Measurements from ENCODE around the gene UTP18. TPM values are rescaled to one million over a fixed set of nuclear protein-coding genes. Genes with fewer than 3 reads are reported as not detected.

UTP18 gene
- total and polyA plus RNA-seq, 10 of the 15 experiments (the other 5 are each of a cell fraction or from before 2014, with no cell fraction given): 31.0 to 111 (median 58.8) TPM

GRCh38 chr17:51260237-51261023 is at the start of gene UTP18 (continued):
- TF ChIP-seq ZNF384 (IDR thresholded peaks at IDR 0.05; ENCODE audit: borderline replicate concordance, low read depth, low read length) (no peak), ZNF217 (IDR thresholded peaks at IDR 0.05) (0 out of 2 replicates have a peak, but pooled peaks have one; percentile 18), IRF3 (IDR thresholded peaks at IDR 0.05) (no peak), LARP7 (IDR thresholded peaks at IDR 0.05) (peak; percentile 97), WRNIP1 (IDR thresholded peaks at IDR 0.05; ENCODE audit: borderline replicate concordance, low read depth, low read length) (no peak), CUX1 (IDR thresholded peaks at IDR 0.05; ENCODE audit: insufficient replicate concordance, low read depth, low read length) (no peak), CBX3 (IDR thresholded peaks at IDR 0.05; ENCODE audit: borderline replicate concordance, low read depth) (no peak), SPI1 (IDR thresholded peaks at IDR 0.05; ENCODE audit: borderline replicate concordance, insufficient read depth, low read depth, low read length) (no peak), CBX5 (IDR thresholded peaks at IDR 0.05; ENCODE audit: low read depth) (no peak), ZBTB33 (IDR thresholded peaks at IDR 0.05) (no peak), USF1 (IDR thresholded peaks at IDR 0.05; ENCODE audit: borderline replicate concordance, extremely low read length, insufficient read depth, low read depth, low read length) (peak; percentile 94), ZNF687 (IDR thresholded peaks at IDR 0.05) (peak; percentile 85), STAT1 (conservative IDR thresholded peaks at IDR 0.05) (peak; percentile 88; the same call in 1 of the 2 replicates), MXI1 (IDR thresholded peaks at IDR 0.05; ENCODE audit: low read depth, low read length) (peak; percentile 41; the same call in 1 of the 2 replicates), SRF (IDR thresholded peaks at IDR 0.05; ENCODE audit: low read depth in 2 of 2, low read length in 2 of 2) (no peak)

Data from GM12878 (cell line).